Smooth muscle cell (in vitro differentiated cells): ENCODE results near the gene C3. TPM values are rescaled to one million over a fixed set of nuclear protein-coding genes. Genes with fewer than 3 reads are reported as not detected.

Experiments used
- DNase-seq: peaks from one replicate; lab custom pipeline; 2025; ENCODE audit not compliant: unreplicated experiment; lab: John Stamatoyannopoulos, UW
- H2AFZ ChIP-seq: fragments of 200-600 bp; sonication (generic); 2 replicates; pipeline ENCODE4 v1.6.0; 2016; ENCODE audit warnings: antibody characterized with exemption, low read depth, mild to moderate bottlenecking
- H3F3A ChIP-seq: fragments of 200-600 bp; sonication (generic); 2 replicates; pipeline ENCODE4 v1.6.0; 2017; ENCODE audit warnings: antibody characterized with exemption, low read depth
- H3K27ac ChIP-seq: fragments of 200-600 bp; sonication (generic); 2 replicates; pipeline ENCODE4 v1.5.1; 2016; ENCODE audit warnings: low read depth, mild to moderate bottlenecking
- H3K27me3 ChIP-seq: fragments of 200-600 bp; sonication (generic); 2 replicates; pipeline ENCODE4 v1.6.1; 2016; ENCODE audit warnings: low read depth, mild to moderate bottlenecking
- H3K36me3 ChIP-seq: fragments of 200-600 bp; sonication (generic); 2 replicates; pipeline ENCODE4 v1.5.1; 2016; ENCODE audit warnings: low read depth
- H3K4me1 ChIP-seq: fragments of 200-600 bp; sonication (generic); 2 replicates; pipeline ENCODE4 v1.5.1; 2016; ENCODE audit warnings: low read depth
- H3K4me2 ChIP-seq: fragments of 200-600 bp; sonication (generic); 2 replicates; pipeline ENCODE4 v1.6.0; 2016; ENCODE audit warnings: mild to moderate bottlenecking
- H3K4me3 ChIP-seq: fragments of 200-600 bp; sonication (generic); 2 replicates; pipeline ENCODE4 v1.5.1; 2016; ENCODE audit warnings: mild to moderate bottlenecking
- H3K79me2 ChIP-seq: fragments of 200-600 bp; sonication (generic); 2 replicates; pipeline ENCODE4 v1.6.0; 2016; ENCODE audit warnings: low read depth, mild to moderate bottlenecking
- H3K9ac ChIP-seq: fragments of 200-600 bp; sonication (generic); 2 replicates; pipeline ENCODE4 v1.6.0; 2016; ENCODE audit warnings: low read depth
- H3K9me3 ChIP-seq: fragments of 200-600 bp; sonication (generic); replicated peaks from 2 replicates; pipeline ENCODE4 v1.5.1; 2016; ENCODE audit warnings: low read depth
- H4K20me1 ChIP-seq: fragments of 200-600 bp; sonication (generic); 2 replicates; pipeline ENCODE4 v1.6.0; 2016; ENCODE audit warnings: low read depth
- CTCF ChIP-seq: fragments of 200-600 bp; sonication (generic); IDR thresholded peaks from 2 replicates; pipeline ENCODE4 v1.5.1; 2017; ENCODE audit warnings: borderline replicate concordance, mild to moderate bottlenecking, antibody characterized with exemption; ENCODE audit not compliant: insufficient read depth, poor library complexity, severe bottlenecking
- WGBS: methylation state at CpG from one replicate; pipeline ENCODE4 v1.1.7; 2016; ENCODE audit warnings: low lambda C conversion rate; 5-methylcytosine and 5-hydroxymethylcytosine counted together
- polyA plus RNA-seq: library from polyadenylated mRNA; unstranded; fragments of >200 nt; fragmentation: Nextera tagmentation; extraction: Ambion mirVana; gene quantifications from 2 replicates; pipeline ENCODE4 v1.2.1, GENCODE V29; 2016
- total RNA-seq: library from RNA; depleted of rRNA; stranded (reverse); fragments of >200 nt; gene quantifications from 2 replicates; pipeline ENCODE4 v1.2.3, GENCODE V29; 2014

The C3 gene
- total and polyA plus RNA-seq, 2 experiments from 2014 or later: 6.4 to 25.1 TPM

DNA sequence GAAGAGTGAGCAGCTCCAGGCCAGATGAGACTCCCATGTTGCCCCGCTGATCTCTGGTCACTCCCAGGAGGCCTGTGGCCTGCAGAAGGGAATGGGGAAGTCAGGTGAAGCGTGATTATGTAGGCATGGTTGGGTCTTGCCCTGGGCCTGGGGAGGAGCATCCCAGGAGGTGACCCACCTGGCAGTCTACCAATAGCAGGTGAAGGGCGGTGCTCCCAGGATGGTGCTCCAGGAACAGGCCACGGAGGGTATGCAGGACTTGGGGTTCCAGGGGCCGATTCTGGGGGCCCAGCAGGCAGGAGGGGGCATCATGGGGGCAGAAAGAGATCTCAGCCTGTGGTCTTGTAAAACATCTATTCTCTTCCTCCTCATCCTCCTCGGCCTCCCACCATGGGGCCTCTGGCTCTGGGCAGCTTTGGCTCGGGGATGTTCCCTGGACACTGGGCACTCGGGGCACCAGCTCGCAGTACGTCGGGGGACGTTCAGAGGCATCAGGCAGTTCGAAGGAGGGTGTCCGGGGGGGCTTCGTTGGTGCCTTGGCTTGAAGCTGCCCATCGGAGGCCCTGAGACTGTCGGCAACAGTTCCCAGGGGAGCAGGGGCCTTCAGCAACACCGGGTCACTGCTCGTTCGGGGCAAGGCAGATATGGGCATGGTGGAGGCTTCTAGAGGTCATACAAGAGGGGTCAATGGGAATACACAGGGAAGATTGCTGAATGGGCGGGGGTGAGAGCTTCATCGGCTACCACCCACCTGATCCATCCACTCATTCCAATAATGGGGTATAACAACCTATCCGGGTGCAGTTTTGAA lies 34.4 kb upstream of the C3 start:
- no peaks in the 10 kb centered on the region for H4K20me1 ChIP-seq
- no peak overlapping the region for H3K4me2 ChIP-seq
- H3K4me1 ChIP-seq: no peaks in the 10 kb centered on the region
- no peak for TF ChIP-seq CTCF
- no peak for DNase-seq
- H3K9ac ChIP-seq: no peak overlapping the region
- no peaks in the 10 kb centered on the region for H3K79me2 ChIP-seq
- H3K9me3 ChIP-seq: no peaks in the 10 kb centered on the region
- H3K27me3 ChIP-seq: no peaks in the 10 kb centered on the region
- 93% methylated on average over 23 of the region's 23 CpGs for WGBS
- no peaks in the 10 kb centered on the region for H3K36me3 ChIP-seq
- H3K4me3 ChIP-seq: no peak overlapping the region
- no peaks in the 10 kb centered on the region for H3F3A ChIP-seq
- H2AFZ ChIP-seq: no peak overlapping the region
- H3K27ac ChIP-seq: no peak overlapping the region

- Histone ChIP-seq H4K20me1 (no peaks in the 10 kb centered on the region), H3K27me3 (no peaks in the 10 kb centered on the region), H3K9ac (no peak overlapping the region), H3K27ac (no peak overlapping the region), H3K4me2 (no peak overlapping the region), H3K79me2 (no peaks in the 10 kb centered on the region), H3K4me1 (no peaks in the 10 kb centered on the region), H3K4me3 (no peak overlapping the region), H2AFZ (no peak overlapping the region), H3F3A (no peaks in the 10 kb centered on the region), H3K36me3 (no peaks in the 10 kb centered on the region), H3K9me3 (no peaks in the 10 kb centered on the region)
- no peak for TF ChIP-seq CTCF
- DNase-seq: no peak
- 96% methylated on average over 22 of the region's 22 CpGs for WGBS
These were observed 33.7 kb upstream of the C3 start for GRCh38 chr19:6754136-6754535.

GRCh38 chr19:6753178-6754031 lies 33.0 kb upstream of the C3 start:
- Histone ChIP-seq H3K9ac (no peak overlapping the region), H4K20me1 (peaks cover 7% of the 10 kb centered on the region), H3K9me3 (no peaks in the 10 kb centered on the region), H3K27me3 (no peaks in the 10 kb centered on the region), H2AFZ (no peak overlapping the region), H3K27ac (no peak overlapping the region), H3K79me2 (no peaks in the 10 kb centered on the region), H3K4me2 (peak overlapping the region; percentile 57), H3F3A (peaks cover 5% of the 10 kb centered on the region), H3K4me1 (no peaks in the 10 kb centered on the region), H3K4me3 (peak overlapping the region; percentile 25), H3K36me3 (no peaks in the 10 kb centered on the region)
- DNase-seq: no peak
- TF ChIP-seq CTCF: no peak
- WGBS: 12% methylated on average over 44 of the region's 50 CpGs
